SH-SY5Y (cell line): ENCODE data around the gene CNTLN.

Experiments
- GATA2 ChIP-seq: IDR thresholded peaks from 2 replicates; pipeline ENCODE4 v1.6.1; 2011; ENCODE audit warnings: mild to moderate bottlenecking, low read depth, low read length
- GATA3 ChIP-seq: IDR thresholded peaks from 2 replicates; pipeline ENCODE4 v1.6.1; 2011; ENCODE audit warnings: low read depth, mild to moderate bottlenecking, low read length, moderate library complexity

GRCh38 chr9:17532461-17532860 is 397.6 kb downstream of the CNTLN start:
- no peak for TF ChIP-seq GATA2
- TF ChIP-seq GATA3 = no peak
